GM18520 (cell line): ENCODE data around the gene CUL4A.

Source experiments
- ATAC-seq: cut with Tn5 transposase; IDR thresholded peaks from one replicate; pipeline ENCODE4 v1.9.1; 2021; ENCODE audit not compliant: unreplicated experiment

Gene CUL4A

GRCh38 chr13:113207890-113208420 lies 1.5 kb upstream of the CUL4A start:
- no peak for ATAC-seq

- peak; percentile 51 for ATAC-seq
These were observed 735 bp upstream of the CUL4A start, which contains the start of gene PCID2 for GRCh38 chr13:113208421-113209335. PCID2 (minus strand) TSS chr13:113208669; CDS start chr13:113208634, 35 bp downstream.

- ATAC-seq: peak; percentile 23
These were observed 477 bp downstream of the CUL4A start for GRCh38 chr13:113209759-113210421.

GRCh38 chr13:113210833-113211232 lies 1.4 kb downstream of the CUL4A start:
- ATAC-seq: no peak

GRCh38 chr13:113211774-113212173 lies 2.4 kb downstream of the CUL4A start:
- no peak for ATAC-seq

GRCh38 chr13:113216254-113217048 lies 7.0 kb downstream of the CUL4A start:
- ATAC-seq: no peak

GRCh38 chr13:113218586-113218985 lies 9.2 kb downstream of the CUL4A start:
- ATAC-seq: no peak

- no peak for ATAC-seq
These were observed 10.0 kb downstream of the CUL4A start for GRCh38 chr13:113219256-113219940.

- ATAC-seq: no peak
These were observed 10.8 kb downstream of the CUL4A start for GRCh38 chr13:113220141-113220598.

GRCh38 chr13:113220877-113221276 lies 11.5 kb downstream of the CUL4A start:
- no peak for ATAC-seq

GRCh38 chr13:113223070-113223469 lies 13.7 kb downstream of the CUL4A start:
- ATAC-seq: no peak

- ATAC-seq: no peak
These were observed 15.1 kb downstream of the CUL4A start for GRCh38 chr13:113224486-113224885.

- no peak for ATAC-seq
These were observed 16.1 kb downstream of the CUL4A start for GRCh38 chr13:113225515-113225914.

GRCh38 chr13:113226873-113227450 lies 17.5 kb downstream of the CUL4A start:
- ATAC-seq: no peak

- no peak for ATAC-seq
These were observed 19.7 kb downstream of the CUL4A start for GRCh38 chr13:113229161-113229560.

- no peak for ATAC-seq
These were observed 20.4 kb downstream of the CUL4A start for GRCh38 chr13:113229791-113230190.

- ATAC-seq: no peak
These were observed 22.1 kb downstream of the CUL4A start for GRCh38 chr13:113231306-113232207.

GRCh38 chr13:113232208-113233003 lies 23.0 kb downstream of the CUL4A start:
- ATAC-seq: no peak
